Ascending aorta (tissue), 2 donors: Measurements from ENCODE around the gene TUB. TPM values are rescaled to one million over a fixed set of nuclear protein-coding genes. Genes with fewer than 3 reads are reported as not detected.

Experiments
- DNase-seq, 2 donors: peaks; one replicate each; pipeline ENCODE4 v3.0.0-alpha.2; 2019; ENCODE audit warnings: low spot score in 2 of 2
- H3K27ac ChIP-seq, 2 donors: fragments of 200-600 bp; sonication (generic); one replicate each; pipeline ENCODE4 v1.5.1; 2016 to 2017; ENCODE audit warnings: mild to moderate bottlenecking in 1 of 2
- H3K27me3 ChIP-seq: fragments of 200-600 bp; sonication (generic); one replicate; pipeline ENCODE4 v1.5.1; 2017
- H3K36me3 ChIP-seq, 2 donors: fragments of 200-600 bp; sonication (generic); one replicate each; pipeline ENCODE4 v1.5.1; 2016
- H3K4me1 ChIP-seq, 2 donors: fragments of 200-600 bp; sonication (generic); one replicate each; pipeline ENCODE4 v1.5.1; 2016 to 2017; ENCODE audit warnings: mild to moderate bottlenecking in 1 of 2
- H3K4me3 ChIP-seq, 2 donors: fragments of 200-600 bp; sonication (generic); one replicate each; pipeline ENCODE4 v1.5.1; 2016 to 2017; ENCODE audit warnings: mild to moderate bottlenecking in 1 of 2
- H3K9me3 ChIP-seq, 2 donors: fragments of 200-600 bp; sonication (generic); one replicate each; pipeline ENCODE4 v1.5.1; 2016
- CTCF ChIP-seq, 3 experiments: fragments of 200-600 bp in 2 of 3; fragments of 450-650 bp in 1 of 3; sonication (generic) in 2 of 3; IDR thresholded peaks; one replicate each; pipeline ENCODE4 v1.5.1; 2016 to 2019; ENCODE audit warnings: antibody characterized with exemption in 3 of 3, mild to moderate bottlenecking in 1 of 3, moderate library complexity in 1 of 3
- intact Hi-C: fragments of 100-400 bp; cut with DNase I; formaldehyde crosslinking; loops from one replicate; pipeline ENCODE4 v1.15.1; 2023
- total RNA-seq: library from RNA; depleted of rRNA; stranded (reverse); fragments of >200 nt; gene quantifications from one replicate; pipeline ENCODE4 v1.1.0, GENCODE V29; 2016

Gene TUB
- total RNA-seq, 1 donor from 2014 or later, result 12.9 TPM

GRCh38 chr11:8075119-8075726 lies 5.8 kb upstream of the TUB start:
- no peaks in the 10 kb centered on the region for H3K9me3 ChIP-seq
- intact Hi-C loops, result no loop called here
- H3K27ac ChIP-seq, result no peak overlapping the region
- H3K4me3 ChIP-seq, result no peak overlapping the region
- no peak for TF ChIP-seq CTCF (IDR thresholded peaks at IDR 0.05)
- DNase-seq, result no peak
- H3K36me3 ChIP-seq, result no peaks in the 10 kb centered on the region
- H3K4me1 ChIP-seq, result no peaks in the 10 kb centered on the region
- no peaks in the 10 kb centered on the region for H3K27me3 ChIP-seq

GRCh38 chr11:8079111-8079675 lies 1.8 kb upstream of the TUB start:
- no peaks in the 10 kb centered on the region for H3K9me3 ChIP-seq
- H3K4me3 ChIP-seq, result no peak overlapping the region
- no peaks in the 10 kb centered on the region for H3K27me3 ChIP-seq
- intact Hi-C loops, result no loop called here
- H3K36me3 ChIP-seq, result no peaks in the 10 kb centered on the region
- no peak overlapping the region for H3K27ac ChIP-seq
- peaks cover 0 to 18% of the 10 kb centered on the region in 2 donors for H3K4me1 ChIP-seq
- no peak for DNase-seq
- no peak for TF ChIP-seq CTCF (IDR thresholded peaks at IDR 0.05)

GRCh38 chr11:8080069-8080670 lies 841 bp upstream of the TUB start:
- no peak for TF ChIP-seq CTCF (IDR thresholded peaks at IDR 0.05)
- no peaks in the 10 kb centered on the region for H3K9me3 ChIP-seq
- H3K4me1 ChIP-seq, result peaks cover 0 to 18% of the 10 kb centered on the region in 2 donors
- intact Hi-C loops, result loop anchor here (5.0 kb wide), 1 partner anchor 63 kb away; no protein-coding TSS in a partner anchor
- H3K36me3 ChIP-seq, result no peaks in the 10 kb centered on the region
- H3K4me3 ChIP-seq, result peak overlapping the region; percentile 62 to 87
- no peak overlapping the region for H3K27ac ChIP-seq
- no peak for DNase-seq
- H3K27me3 ChIP-seq, result no peaks in the 10 kb centered on the region

GRCh38 chr11:8081591-8082250 lies 710 bp downstream of the TUB start:
- TF ChIP-seq CTCF (IDR thresholded peaks at IDR 0.05), result no peak
- Histone ChIP-seq H3K27ac (no peak overlapping the region), H3K4me3 (peak overlapping the region; percentile 62 to 87), H3K27me3 (no peaks in the 10 kb centered on the region), H3K36me3 (no peaks in the 10 kb centered on the region), H3K9me3 (no peaks in the 10 kb centered on the region), H3K4me1 (peaks cover 0 to 18% of the 10 kb centered on the region in 2 donors)
- no peak for DNase-seq
- intact Hi-C loops, result loop anchor here (5.0 kb wide), 1 partner anchor 64 kb away; no protein-coding TSS in a partner anchor

- intact Hi-C loops, result loop anchor here (5.0 kb wide), 1 partner anchor 65 kb away; no protein-coding TSS in a partner anchor
- H3K4me3 ChIP-seq, result peak overlapping the region in 1 of 2 donors; percentile 87
- H3K4me1 ChIP-seq, result peaks cover 0 to 18% of the 10 kb centered on the region in 2 donors
- no peak for TF ChIP-seq CTCF (IDR thresholded peaks at IDR 0.05)
- no peak for DNase-seq
- no peaks in the 10 kb centered on the region for H3K27me3 ChIP-seq
- no peaks in the 10 kb centered on the region for H3K9me3 ChIP-seq
- H3K27ac ChIP-seq, result no peak overlapping the region
- H3K36me3 ChIP-seq, result no peaks in the 10 kb centered on the region
Measured at GRCh38 chr11:8082391-8083087, 1.5 kb downstream of the TUB start.
